ENCODE results near the gene PRICKLE4.

Gene PRICKLE4, protein sequence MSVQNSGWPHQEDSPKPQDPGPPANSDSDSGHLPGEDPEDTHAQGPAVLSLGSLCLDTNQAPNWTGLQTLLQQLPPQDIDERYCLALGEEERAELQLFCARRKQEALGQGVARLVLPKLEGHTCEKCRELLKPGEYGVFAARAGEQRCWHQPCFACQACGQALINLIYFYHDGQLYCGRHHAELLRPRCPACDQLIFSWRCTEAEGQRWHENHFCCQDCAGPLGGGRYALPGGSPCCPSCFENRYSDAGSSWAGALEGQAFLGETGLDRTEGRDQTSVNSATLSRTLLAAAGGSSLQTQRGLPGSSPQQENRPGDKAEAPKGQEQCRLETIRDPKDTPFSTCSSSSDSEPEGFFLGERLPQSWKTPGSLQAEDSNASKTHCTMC

DNA sequence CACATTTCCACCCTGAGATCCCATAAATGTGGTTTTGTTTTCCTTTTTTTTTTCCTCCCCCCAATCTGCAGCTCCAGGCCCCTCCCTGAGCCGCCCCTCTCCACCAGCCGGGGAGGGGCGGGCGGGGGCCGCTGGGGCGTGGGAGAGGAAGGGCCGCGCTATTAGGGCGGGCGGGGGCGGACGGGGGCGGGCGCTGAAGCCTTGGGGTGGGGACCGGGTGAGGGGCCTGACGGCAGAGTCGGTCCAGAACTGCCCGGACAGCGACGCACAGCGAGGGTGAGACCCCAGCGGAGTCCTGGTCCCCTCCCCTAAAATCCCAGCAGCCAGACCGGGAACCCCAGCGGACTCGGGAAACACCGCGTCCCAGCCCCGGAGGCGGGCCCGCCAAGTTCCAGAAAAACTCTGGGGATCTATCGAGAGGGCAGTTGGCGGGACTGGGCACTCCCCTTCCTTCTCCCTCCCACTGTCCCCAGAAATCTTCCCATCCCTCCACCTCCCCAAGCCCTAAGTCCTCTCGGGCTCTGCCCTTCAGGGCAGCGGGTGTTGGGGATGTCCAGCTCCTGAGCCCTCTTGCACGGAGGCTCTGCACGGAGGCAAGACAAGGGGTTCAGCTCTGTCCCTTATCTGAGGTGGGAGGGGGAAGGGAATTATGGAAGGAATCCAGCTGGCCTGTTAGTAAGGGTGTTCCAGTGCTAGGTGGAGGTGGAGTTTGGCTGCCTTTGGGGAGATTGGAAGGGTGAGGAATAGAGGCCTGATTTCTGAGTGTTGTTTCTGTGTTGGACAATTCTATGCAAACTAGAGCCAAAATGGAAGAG, at the start of gene PRICKLE4:
Gene PRICKLE4, plus strand, starts transcription at position 232 of the 815 bp plus-strand sequence. CDS start 2,692 bp downstream, outside the sequence.
- no peak for DNase-seq

DNA sequence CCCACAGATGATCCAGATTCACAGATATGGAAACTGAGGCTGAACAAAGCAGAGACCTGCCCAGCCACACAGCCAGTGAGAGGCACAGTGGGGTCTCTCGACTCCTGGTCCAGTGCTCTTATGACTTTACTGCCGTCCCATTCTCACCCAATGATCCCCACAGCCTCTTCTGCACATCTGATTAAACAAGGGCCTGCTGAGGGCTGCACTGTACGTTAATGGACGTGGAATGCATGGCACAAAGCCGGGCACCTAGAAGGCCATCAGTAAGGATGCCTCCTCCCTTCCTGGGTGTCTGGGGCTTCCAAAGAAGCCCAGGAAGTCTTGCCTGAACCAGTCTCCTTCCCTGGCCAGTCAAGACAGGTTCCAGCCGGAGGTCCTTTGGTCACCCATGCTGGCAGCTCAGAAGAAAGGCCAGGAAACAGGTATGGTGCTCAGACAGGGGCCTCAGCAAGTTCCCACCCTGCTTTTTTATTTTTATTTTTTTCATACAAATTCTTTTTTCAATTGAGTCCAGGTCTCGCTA, 49.0 kb upstream of the PRICKLE4 start:
- no peak for DNase-seq

DNA sequence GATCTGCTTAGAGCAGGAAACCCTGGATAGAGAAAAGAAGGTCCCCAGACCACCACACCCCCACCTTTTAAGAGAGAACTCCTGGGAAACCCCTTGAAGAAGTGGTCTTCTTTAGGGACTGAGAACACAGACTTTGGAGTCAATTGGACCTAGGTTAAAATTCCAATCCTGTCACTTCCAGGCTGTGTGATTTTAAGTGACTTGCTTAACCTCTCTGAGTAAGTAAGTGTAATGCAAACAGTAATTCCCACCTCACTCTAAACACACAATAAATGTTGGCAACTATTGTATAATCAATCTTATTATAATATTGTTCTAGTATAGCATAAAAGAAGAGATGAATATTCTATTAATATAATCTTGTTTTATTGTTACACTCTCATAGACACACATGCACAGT, 48.4 kb upstream of the PRICKLE4 start:
- DNase-seq: no peak

DNA sequence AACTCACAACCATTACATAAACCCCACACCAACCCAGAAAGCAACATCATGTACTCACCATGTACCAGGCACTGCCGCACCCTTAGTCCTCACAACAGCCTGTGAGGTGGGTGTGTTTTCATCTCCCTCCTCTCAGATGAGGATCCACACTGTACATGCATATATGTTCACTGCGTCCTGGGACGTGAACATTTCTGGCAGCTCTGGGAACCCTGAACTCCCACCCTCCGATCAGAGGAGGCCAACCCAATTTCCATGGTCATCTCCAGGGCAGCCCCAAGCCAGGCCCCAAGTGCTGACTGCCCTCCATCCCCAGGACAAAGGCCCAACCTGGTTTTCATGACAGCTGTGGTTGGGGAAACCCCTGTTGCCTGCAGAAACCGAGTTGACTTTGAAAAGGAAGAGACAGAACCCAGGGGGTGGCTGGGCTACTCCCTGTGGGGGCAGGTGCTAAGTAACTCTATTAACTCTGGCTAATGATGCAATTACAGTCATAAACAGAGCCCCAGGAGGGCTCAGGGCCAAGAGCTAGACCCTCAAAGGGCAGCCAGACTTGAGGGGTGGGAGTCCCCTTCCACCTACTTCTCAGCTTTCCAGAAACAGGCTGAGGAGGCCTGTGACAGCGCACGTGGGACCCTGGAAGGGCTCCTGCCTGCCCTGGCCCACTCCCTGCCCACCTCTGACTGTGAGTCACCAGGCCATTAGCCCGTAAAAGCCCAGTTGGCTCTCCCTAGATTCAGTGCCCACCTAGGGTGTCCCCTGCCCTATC, 47.8 kb upstream of the PRICKLE4 start:
- DNase-seq: no peak

DNA sequence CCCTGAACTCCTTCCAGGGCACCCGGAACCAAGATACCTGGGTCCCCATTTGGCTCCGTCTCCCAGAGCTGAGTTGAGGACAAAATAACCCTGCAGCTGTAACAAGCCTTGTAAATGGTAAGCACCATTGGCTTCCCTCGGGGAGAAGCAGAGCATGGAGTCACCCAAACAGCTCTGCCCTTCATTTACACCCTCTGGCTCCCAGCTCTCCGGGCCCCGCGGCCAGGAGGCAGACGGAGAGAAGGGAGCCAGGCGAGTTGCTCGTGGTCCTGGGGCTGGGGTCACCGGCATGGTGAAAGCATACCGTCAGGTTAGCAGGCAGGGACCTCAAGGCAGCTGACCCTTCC, 47.2 kb upstream of the PRICKLE4 start:
- no peak for DNase-seq

DNA sequence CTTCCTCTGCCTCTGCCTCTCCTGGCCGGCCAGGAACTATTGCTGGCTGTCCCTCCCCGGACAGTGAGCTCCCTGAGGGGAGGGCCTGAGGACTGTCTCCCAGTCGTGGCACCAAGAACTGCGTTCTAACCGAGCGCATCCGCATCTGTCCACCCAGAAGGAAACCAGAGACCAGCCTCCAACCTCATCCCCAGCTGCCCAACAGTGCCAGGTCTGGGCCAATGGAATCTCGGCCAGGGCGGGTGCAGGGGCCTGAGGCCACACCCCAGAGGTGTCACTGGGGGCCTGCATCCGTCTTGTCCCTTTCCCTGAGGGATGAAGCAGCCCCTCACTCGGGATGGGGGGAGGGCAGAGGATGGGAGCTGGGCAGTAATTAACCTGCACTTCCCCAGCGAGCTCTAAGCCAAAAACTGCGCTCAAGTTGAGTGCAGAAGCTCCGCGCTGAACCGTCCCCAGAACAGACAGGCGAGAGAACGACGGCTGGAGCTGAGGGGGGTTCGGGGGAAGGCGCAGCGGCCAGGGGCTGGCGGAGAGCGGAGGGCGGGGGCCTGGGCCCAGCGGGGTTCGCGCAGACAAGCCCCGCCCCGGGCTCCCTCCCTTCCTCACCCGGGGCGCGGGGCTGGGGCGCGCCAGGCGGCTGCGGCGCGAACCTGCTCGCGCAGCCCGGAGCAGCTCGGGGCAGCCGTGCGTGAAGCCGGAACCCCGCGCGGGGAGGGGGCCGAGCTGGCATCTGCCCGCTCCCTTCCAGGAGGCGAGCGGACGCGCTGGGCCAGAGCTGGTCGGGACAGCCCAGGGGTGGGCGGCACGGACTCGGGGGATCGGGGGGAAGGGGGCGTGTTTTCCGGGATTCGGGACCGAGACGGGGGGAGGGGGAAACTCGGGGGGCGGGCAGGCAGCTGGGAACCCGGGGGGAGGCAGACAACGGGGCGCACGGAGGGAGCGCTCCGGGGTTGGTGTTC, 46.6 kb upstream of the PRICKLE4 start:
- peak; percentile 67 for DNase-seq

DNA sequence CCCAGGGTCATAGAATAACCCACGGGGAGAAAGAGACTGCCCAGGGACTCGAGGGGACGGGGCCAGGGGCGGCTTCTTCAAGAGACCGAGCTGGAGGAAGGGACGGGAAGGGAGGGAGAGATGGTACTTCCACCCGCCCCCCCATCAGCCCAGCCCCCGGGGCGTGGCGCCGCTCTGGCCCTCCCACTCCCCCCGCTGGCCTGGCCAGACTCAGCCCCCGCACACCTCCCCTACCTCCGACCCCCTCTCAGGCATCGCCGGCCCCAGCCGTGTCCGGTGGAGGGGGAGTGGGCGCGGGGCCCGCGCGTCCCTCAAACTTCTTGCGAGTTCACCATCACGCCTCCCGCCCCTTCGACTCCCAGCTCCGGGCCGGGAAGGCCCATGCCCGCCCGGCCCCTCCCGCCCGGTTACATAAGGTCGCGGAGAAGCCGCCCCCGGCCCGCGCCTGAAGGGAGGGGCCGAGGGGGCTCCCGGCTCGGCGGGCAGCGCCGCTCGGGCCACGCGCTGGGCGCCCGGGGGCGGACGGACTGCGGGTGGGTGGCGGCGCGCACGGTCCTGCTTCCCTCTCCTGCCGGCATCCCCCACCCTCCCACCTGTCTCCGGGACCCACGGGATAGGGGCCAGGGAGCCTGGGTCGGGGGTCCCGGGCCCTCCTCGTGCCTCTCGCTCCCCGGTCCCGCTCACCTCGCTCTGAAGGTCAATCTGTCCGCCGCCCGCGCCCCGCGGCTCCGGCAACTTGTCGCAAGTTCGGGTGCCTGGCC, 45.7 kb upstream of the PRICKLE4 start:
- peak; percentile 26 for DNase-seq

DNA sequence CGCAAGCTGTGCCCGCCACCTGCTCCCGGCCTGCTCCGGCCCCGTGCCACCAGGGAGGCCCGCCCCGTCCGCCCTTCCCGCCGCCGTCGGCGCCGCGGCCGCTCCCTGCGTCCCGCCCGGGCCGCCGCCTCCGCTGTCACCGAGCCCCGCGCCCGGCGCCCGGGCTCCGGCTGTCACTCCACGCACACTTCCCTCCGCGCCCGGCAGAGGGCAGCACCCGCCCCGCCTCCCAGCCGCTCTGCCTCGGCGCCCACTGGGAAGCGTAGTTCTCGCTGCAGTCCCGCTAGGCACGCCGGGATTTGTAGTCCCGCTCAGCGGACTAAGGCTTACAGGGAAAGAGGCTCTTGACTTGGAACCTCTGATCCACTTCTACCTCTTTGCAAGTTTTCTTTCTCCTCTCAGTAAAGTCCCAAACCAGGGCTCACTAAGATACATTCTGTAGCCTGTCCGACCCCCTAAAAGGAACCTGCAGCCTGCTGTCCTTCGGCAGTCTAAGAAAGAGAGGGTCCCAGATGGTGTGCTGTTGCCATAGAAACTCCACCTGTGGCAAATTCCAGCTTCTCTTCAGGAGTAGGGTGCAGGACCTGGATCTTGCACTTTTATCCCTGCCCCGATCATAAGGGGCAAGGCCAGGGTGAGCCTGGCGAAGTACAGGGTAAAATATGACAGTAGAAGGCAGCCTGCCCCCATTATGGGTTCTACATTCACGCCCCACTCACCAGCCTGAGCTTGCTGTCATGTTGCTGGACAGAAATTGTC, 45.0 kb upstream of the PRICKLE4 start, which contains the start of gene TFEB:
Gene TFEB, minus strand, starts transcription at position 182 of the 759 bp plus-strand sequence. CDS start 44,395 bp downstream, outside the sequence.
- peak; percentile 50 for DNase-seq

DNA sequence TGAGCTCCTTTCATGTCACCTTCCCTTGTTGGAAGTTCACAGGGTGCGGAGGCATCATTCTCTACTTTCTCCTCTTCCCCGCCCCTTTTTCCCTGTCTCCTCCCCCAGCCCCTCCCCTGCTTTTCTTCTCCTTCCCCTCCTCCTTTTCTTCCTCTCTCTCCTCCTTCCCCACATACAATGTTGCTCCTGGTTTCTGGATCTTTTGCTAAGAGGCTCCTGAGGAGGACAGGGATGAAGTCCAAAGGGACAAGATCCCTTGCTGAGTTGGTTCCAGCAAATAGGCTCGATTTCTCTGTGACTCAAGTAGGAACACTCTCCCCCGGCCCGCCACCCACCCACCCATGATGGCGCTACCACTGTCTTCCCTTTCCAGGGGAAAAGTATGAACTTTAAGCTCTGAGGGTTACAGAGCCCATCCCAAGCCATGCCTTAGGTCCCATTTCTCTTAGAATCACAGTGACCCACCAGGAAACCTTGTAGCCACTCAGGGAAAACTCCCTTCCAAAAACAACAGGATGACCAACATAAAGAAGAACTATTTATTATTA, 44.3 kb upstream of the PRICKLE4 start:
- no peak for DNase-seq

DNA sequence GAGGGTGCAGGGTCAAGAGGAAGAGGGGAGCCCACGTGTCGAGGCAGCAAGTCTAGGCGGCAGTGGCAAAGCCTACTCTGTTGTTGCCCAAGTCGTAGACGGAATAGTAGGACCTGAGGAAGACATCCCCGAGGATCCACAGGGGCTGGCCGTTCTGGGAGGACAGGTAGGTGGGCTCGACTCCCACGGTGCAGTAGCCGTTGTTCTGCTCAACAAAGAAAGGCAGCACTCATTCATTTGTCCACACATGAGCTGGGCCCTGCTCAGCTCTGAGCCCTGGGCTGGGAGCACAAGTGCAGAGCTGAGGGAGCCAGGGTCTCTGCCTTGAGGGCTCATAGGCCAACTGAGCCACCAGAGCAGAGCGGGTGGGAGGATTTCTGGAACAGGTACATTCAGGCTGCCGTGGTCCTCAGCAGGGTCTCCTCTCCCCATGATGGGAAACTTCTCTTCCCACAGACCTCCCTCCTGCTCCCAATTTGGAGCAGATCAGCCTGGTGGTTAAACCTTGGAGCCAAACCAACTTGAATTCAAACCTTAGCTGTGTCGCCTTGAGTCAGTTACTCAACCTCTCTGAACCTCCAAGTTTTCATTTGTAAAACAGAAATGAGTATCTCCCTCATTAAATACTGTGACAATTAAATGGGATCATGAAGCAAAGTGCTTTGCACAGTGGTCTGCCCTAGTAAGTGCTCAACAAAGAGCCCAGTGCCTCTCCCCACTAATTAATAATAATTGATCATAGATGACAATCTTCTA, 43.6 kb upstream of the PRICKLE4 start:
- DNase-seq: no peak

DNA sequence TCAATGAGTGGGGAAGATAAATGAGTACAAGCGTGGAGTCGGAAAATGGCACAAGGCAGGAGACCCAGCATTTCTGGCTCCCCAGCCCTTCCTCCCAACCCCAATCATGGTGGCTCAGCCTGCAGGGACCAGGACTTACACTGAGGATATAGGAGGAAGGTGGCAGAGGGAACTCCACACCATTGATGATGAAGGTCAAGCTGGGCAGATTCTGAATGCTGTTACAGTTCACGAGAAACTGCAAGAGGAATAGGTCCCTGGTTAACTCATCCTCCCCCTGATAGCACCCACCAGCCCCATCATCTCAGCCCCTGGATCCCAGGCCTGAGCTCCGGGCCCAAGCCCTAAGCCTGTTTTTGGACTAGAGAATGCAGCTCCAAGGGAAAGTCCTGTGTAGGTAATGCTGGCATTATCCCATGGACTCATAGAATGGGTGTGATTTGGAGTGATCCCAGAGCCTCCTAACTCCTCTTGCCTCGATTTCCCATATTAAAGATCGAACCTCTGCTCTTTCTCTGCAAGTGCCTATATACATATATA, 42.9 kb upstream of the PRICKLE4 start:
- no peak for DNase-seq

DNA sequence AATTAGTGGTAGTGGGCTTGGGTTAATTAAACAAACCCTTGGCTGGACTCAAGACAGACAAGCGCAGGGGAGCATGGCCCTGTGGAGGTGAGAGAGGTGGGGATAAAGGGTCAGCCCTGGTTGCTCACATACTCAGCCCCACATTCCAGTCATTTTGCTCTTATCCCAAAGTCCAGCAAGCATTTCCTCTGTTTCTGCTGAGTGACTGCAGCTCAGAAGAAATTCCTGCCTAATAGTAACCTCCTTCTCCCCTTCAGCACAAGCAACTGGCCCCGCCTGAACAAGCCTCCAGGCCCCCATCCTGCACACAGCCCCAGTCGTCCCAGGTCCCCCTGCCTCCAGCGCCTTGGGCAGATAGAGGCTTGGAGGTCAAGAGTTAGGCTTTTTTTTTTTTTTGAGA, 41.5 kb upstream of the PRICKLE4 start:
- no peak for DNase-seq

DNA sequence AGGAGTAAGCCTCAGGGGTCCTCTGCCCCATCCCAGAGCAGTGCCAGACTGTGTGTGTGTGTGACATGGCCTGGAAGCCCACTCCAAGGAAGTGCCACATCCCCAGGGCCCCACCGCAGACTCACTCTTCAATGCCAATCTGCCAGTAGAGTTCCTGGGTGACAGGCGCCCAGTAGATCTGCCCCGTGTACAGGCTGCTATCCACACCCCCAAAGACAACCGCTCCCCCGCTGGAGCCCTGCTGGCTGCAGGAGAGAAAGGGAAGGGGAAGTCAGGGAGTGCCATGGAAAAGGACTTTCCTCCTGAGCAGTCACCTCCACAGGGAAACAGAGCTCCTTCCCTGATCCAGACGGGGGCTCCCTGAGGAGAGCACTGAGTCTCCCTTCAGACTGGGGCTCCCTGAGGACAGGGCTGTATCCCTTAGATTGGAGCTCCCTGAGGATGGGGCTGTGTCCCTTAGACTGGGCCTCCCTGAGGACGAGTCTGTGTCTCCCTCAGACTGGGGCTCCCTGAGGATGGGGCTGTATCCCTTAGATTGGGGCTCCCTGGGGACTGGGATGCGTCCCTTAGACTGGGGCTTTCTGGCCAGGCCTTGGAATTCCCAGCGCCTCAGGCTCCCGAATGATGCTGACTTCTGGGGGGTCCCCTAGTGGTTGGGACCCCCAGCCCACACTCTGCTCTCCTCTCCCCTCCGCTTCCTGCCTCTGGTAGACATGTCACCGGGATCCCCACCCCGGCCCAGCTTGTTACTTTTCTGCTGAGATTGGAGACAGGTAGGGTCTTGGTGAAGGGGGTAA, 40.0 kb upstream of the PRICKLE4 start:
- DNase-seq: no peak

DNA sequence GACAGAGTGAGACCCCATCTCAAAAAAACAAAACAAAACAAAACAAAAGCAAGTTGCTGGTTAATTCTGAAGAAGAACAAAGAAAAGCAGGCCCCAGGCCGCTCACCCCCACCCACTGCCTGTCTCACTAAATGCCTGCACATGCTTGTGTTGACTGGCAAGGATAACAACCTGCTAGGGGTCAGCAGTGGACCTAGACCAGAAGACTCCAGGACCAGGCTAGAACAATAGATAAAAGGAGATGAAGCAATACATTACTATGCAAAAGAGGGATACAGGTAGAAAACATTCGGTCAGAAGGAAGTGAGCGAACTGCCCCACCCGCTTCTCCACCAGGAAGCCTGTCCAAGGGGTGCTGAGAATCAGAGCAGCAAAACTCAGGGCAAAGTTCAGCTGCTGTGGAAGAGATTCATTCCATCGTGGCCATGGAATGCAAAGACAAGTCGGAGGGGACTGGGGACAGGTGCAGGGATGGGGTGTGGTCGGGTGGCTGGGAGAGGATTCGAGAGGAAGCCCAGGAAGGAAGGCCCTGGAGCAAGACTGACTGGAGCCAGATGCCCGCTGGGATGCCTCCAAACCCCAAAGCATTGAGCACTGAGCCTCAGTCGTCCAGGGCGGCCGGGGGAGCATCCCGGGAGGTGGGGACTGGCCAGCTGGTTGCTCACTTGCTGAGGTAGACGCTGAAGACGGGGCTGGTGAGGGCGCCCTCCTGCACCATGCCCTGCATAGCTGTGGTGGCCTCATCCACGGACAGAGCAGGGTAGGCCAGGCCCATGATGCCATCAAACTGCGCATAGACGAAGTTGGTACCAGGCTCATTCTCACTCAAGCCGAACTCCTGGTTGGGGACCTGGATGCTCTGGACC, 38.7 kb upstream of the PRICKLE4 start:
- no peak for DNase-seq

DNA sequence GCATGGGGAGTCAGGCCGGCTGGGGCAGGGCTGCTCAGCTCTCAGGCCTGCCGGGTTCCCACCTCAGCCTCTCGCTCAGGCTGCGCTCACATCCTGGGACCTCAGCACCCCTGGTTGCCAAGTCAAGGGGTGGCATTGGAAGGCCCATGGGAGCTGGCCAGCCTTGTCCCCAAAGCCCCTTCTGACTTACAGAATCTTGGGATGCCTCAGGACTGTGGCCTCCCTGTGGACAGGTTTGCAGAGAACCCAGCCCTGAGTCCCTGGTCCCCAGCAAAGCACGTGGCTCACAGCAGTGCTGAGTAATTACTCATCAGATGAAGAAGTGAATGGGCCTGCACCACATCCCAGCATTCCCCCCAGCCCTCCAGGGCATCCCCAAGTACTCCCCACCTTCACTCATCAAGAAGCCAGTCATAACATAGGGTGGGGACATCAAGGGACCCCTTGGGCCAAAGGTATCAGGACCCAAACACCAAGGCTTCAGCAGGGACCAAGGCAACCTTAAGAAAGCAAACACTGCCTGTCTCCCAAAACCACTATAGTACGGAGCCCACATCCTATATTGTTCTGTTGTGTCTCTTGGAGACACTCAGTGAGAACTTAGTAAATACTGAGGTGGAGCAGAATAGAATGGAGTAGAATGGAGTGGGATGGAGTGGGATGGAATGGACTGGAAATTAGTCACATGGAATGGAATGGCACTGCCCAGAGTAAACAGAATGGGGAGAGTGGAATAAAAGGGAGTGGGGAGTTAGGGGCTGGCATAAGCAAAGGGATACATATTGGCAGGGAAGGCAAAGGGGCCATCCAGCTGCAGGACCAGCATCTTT, 37.0 kb upstream of the PRICKLE4 start:
- DNase-seq: no peak

DNA sequence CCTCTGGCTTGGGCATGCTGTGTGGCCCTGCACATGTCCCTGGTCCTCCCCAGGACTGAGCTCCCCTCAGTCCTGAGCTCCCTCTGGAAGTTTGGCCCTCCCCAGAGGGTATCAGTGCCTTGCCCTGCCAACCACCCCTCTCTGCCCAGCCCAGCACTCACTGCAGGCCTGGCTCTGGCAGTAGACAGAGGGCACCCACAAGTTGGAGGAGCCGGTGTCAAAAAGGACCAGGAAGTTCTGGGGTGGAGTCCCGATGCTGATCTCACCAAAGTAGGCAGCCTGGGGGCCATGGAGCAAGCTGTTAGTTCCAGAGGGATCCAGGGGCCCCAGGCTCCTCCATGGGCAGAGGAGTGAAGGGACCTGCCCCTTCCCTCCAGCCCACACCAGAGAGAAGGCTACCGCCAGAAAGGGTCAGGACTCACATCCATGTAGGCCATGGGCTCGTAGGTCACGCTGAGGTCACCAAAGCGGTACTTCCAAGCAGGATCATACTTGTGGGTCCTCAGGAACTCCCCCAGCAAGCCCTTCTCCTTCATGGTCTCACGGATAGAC, 36.3 kb upstream of the PRICKLE4 start:
- no peak for DNase-seq
